Measurements from ENCODE around the gene MYRF.

GRCh38 chr11:61746442-61747191, 5.8 kb upstream of the MYRF start:
- TF ChIP-seq CTCF (IDR thresholded peaks at IDR 0.05; ENCODE audit: borderline replicate concordance, extremely low read depth, low read length, poor library complexity, severe bottlenecking) (no peak), EZH2 (IDR thresholded peaks at IDR 0.05; ENCODE audit: borderline replicate concordance, low read depth, low read length, severe bottlenecking) (no peak)

Measured in DND-41 (cell line).